GM23338 (cell line): Measurements from ENCODE around the gene PLOD3.

ENCODE experiments used
- CREB1 ChIP-seq: fragments of 250-450 bp; sonication (Bioruptor Pico); IDR thresholded peaks from 2 replicates; pipeline ENCODE4 v1.5.0; 2020; ENCODE audit warnings: low read depth, mild to moderate bottlenecking, moderate library complexity
- EZH2 ChIP-seq: fragments of 200-600 bp; sonication (generic); IDR thresholded peaks from one replicate; pipeline ENCODE4 v1.8.0; 2017; ENCODE audit warnings: antibody characterized with exemption, mild to moderate bottlenecking, low read depth; ENCODE audit not compliant: unreplicated experiment
- EZH2phosphoT487 ChIP-seq: fragments of 200-600 bp; sonication (generic); IDR thresholded peaks from one replicate; pipeline ENCODE4 v1.8.1; 2018; ENCODE audit warnings: antibody characterized with exemption; ENCODE audit not compliant: unreplicated experiment
- NANOG ChIP-seq: IDR thresholded peaks from 2 replicates; pipeline ENCODE4 v1.6.1; 2016; ENCODE audit warnings: antibody characterized with exemption, borderline replicate concordance
- POLR2AphosphoS5 ChIP-seq: IDR thresholded peaks from 2 replicates; pipeline ENCODE4 v1.6.1; 2016; ENCODE audit warnings: antibody characterized with exemption, low read depth
- REST ChIP-seq: IDR thresholded peaks from one replicate; pipeline ENCODE4 v1.6.1; 2018; ENCODE audit warnings: antibody characterized with exemption; ENCODE audit not compliant: unreplicated experiment
- ZNF114 ChIP-seq: fragments of 250-450 bp; sonication (Bioruptor Pico); IDR thresholded peaks from 2 replicates; pipeline ENCODE4 v1.5.0; 2020; ENCODE audit warnings: mild to moderate bottlenecking, moderate library complexity
- ZNF331 ChIP-seq: fragments of 250-450 bp; sonication (Bioruptor Pico); IDR thresholded peaks from 2 replicates; pipeline ENCODE4 v1.5.0; 2020; ENCODE audit warnings: low read depth, mild to moderate bottlenecking, moderate library complexity
- TF ChIP-seq, protein P1 (sequence below), 2 experiments: fragments of 200-600 bp in 1 of 2; sonication (generic) in 1 of 2; conservative IDR thresholded peaks; 2 replicates each; pipeline versions ENCODE4 v1.5.1 to v1.6.1; 2016 to 2017; ENCODE audit warnings: antibody characterized with exemption in 2 of 2, low read depth in 2 of 2, mild to moderate bottlenecking in 2 of 2, moderate library complexity in 1 of 2
- TF ChIP-seq, protein P2 (sequence below): fragments of 250-450 bp; sonication (Bioruptor Pico); IDR thresholded peaks from 2 replicates; pipeline ENCODE4 v1.5.0; 2020; ENCODE audit warnings: mild to moderate bottlenecking, moderate library complexity

DNA sequence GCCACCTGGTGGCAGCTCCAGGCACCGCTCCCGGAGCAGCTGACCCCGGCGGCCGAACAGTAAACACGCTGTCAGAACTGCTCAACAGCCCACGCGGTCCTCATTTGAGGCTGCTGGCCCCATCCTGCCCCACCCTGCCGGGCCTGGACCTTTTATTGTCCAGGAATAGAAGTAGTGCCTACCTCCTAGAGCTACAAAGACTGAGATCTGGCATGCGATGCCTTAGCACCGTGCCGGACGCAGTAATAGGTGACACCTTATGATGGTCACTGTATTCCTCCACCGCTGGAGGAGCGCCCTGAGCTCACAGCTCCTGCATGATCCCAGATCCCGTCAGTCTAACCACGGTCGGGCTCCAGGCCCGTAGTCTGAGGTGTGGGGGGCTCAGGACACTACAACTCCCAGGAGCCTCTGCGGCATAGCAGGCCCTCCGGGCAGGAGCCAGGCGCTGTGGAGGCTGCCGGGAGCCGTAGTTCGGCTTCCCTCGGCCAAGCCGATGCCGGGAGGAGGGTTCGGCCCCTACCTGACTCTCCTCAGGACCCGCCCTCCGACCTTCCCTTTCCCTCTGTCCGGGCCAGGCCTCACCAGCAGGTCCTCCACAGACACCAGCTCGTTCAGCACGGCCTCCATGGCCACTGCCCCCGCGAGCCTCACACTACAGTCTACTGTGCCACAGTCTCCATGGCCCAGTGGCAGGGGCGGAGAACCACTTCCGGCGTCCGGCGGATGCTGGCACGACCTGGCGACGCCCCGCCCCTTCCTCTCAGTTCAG lies 27.2 kb upstream of the PLOD3 start, which contains the start of gene FIS1:
- TF ChIP-seq, protein P1, sequence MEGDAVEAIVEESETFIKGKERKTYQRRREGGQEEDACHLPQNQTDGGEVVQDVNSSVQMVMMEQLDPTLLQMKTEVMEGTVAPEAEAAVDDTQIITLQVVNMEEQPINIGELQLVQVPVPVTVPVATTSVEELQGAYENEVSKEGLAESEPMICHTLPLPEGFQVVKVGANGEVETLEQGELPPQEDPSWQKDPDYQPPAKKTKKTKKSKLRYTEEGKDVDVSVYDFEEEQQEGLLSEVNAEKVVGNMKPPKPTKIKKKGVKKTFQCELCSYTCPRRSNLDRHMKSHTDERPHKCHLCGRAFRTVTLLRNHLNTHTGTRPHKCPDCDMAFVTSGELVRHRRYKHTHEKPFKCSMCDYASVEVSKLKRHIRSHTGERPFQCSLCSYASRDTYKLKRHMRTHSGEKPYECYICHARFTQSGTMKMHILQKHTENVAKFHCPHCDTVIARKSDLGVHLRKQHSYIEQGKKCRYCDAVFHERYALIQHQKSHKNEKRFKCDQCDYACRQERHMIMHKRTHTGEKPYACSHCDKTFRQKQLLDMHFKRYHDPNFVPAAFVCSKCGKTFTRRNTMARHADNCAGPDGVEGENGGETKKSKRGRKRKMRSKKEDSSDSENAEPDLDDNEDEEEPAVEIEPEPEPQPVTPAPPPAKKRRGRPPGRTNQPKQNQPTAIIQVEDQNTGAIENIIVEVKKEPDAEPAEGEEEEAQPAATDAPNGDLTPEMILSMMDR (conservative IDR thresholded peaks at IDR 0.05; ENCODE audit: low read depth in 2 of 2): peak in 1 of 2 experiments; percentile 80; a peak in 3 of 4 replicates
- no peak for TF ChIP-seq EZH2
- TF ChIP-seq REST: no peak
- no peak for TF ChIP-seq CREB1 (CRISPR knock-in tag)
- TF ChIP-seq EZH2phosphoT487: no peak
- TF ChIP-seq POLR2AphosphoS5: peak; percentile 93
- TF ChIP-seq ZNF114: no peak
- TF ChIP-seq, protein P2, sequence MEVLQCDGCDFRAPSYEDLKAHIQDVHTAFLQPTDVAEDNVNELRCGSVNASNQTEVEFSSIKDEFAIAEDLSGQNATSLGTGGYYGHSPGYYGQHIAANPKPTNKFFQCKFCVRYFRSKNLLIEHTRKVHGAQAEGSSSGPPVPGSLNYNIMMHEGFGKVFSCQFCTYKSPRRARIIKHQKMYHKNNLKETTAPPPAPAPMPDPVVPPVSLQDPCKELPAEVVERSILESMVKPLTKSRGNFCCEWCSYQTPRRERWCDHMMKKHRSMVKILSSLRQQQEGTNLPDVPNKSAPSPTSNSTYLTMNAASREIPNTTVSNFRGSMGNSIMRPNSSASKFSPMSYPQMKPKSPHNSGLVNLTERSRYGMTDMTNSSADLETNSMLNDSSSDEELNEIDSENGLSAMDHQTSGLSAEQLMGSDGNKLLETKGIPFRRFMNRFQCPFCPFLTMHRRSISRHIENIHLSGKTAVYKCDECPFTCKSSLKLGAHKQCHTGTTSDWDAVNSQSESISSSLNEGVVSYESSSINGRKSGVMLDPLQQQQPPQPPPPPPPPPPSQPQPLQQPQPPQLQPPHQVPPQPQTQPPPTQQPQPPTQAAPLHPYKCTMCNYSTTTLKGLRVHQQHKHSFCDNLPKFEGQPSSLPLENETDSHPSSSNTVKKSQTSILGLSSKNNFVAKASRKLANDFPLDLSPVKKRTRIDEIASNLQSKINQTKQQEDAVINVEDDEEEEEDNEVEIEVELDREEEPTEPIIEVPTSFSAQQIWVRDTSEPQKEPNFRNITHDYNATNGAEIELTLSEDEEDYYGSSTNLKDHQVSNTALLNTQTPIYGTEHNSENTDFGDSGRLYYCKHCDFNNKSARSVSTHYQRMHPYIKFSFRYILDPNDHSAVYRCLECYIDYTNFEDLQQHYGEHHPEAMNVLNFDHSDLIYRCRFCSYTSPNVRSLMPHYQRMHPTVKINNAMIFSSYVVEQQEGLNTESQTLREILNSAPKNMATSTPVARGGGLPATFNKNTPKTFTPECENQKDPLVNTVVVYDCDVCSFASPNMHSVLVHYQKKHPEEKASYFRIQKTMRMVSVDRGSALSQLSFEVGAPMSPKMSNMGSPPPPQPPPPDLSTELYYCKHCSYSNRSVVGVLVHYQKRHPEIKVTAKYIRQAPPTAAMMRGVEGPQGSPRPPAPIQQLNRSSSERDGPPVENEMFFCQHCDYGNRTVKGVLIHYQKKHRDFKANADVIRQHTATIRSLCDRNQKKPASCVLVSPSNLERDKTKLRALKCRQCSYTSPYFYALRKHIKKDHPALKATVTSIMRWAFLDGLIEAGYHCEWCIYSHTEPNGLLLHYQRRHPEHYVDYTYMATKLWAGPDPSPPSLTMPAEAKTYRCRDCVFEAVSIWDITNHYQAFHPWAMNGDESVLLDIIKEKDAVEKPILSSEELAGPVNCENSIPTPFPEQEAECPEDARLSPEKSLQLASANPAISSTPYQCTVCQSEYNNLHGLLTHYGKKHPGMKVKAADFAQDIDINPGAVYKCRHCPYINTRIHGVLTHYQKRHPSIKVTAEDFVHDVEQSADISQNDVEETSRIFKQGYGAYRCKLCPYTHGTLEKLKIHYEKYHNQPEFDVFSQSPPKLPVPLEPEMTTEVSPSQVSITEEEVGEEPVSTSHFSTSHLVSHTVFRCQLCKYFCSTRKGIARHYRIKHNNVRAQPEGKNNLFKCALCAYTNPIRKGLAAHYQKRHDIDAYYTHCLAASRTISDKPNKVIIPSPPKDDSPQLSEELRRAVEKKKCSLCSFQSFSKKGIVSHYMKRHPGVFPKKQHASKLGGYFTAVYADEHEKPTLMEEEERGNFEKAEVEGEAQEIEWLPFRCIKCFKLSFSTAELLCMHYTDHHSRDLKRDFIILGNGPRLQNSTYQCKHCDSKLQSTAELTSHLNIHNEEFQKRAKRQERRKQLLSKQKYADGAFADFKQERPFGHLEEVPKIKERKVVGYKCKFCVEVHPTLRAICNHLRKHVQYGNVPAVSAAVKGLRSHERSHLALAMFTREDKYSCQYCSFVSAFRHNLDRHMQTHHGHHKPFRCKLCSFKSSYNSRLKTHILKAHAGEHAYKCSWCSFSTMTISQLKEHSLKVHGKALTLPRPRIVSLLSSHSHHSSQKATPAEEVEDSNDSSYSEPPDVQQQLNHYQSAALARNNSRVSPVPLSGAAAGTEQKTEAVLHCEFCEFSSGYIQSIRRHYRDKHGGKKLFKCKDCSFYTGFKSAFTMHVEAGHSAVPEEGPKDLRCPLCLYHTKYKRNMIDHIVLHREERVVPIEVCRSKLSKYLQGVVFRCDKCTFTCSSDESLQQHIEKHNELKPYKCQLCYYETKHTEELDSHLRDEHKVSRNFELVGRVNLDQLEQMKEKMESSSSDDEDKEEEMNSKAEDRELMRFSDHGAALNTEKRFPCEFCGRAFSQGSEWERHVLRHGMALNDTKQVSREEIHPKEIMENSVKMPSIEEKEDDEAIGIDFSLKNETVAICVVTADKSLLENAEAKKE: no peak
- no peak for TF ChIP-seq ZNF331 (CRISPR knock-in tag)
- TF ChIP-seq NANOG: no peak
